Vagina (tissue), 2 donors: ENCODE results near the gene KCNJ18. TPM values are rescaled to one million over a fixed set of nuclear protein-coding genes. Genes with fewer than 3 reads are reported as not detected.
"Not testable (repeated sequence)": the region's sequence is repeated elsewhere in the genome, so short reads cannot be mapped to it uniquely, and the experiment has no call there.

ENCODE experiments used
- DNase-seq, 2 donors: peaks; one replicate each; pipeline ENCODE4 v3.0.0-alpha.2; 2017; ENCODE audit errors: extremely low spot score in 2 of 2
- H3K27ac ChIP-seq: fragments of 200-600 bp; sonication (generic); one replicate; pipeline ENCODE4 v1.5.1; 2019
- H3K27me3 ChIP-seq: fragments of 200-600 bp; sonication (generic); one replicate; pipeline ENCODE4 v1.5.1; 2019
- H3K36me3 ChIP-seq, 2 donors: fragments of 200-600 bp; sonication (generic); one replicate each; pipeline ENCODE4 v1.5.1; 2017 to 2019
- H3K4me1 ChIP-seq: fragments of 200-600 bp; sonication (generic); one replicate; pipeline ENCODE4 v1.5.1; 2019
- H3K4me3 ChIP-seq, 2 donors: fragments of 200-600 bp; sonication (generic); 1 replicate in 1 of 2; 2 replicates in 1 of 2; pipeline ENCODE4 v1.5.1; 2016 to 2019
- H3K9me3 ChIP-seq: fragments of 200-600 bp; sonication (generic); one replicate; pipeline ENCODE4 v1.5.1; 2019
- CTCF ChIP-seq, 3 experiments: fragments of 450-650 bp in 2 of 3; fragments of 200-600 bp in 1 of 3; sonication (generic) in 1 of 3; IDR thresholded peaks; one replicate each; pipeline ENCODE4 v1.5.1; 2017 to 2019; ENCODE audit warnings: antibody characterized with exemption in 3 of 3, mild to moderate bottlenecking in 2 of 3, moderate library complexity in 2 of 3
- POLR2A ChIP-seq, 2 donors: fragments of 450-650 bp; IDR thresholded peaks; one replicate each; pipeline ENCODE4 v1.6.1; 2017; ENCODE audit warnings: antibody characterized with exemption in 2 of 2, mild to moderate bottlenecking in 2 of 2, moderate library complexity in 2 of 2
- POLR2AphosphoS5 ChIP-seq, 2 donors: sonication (generic); formaldehyde crosslinking; IDR thresholded peaks; one replicate each; pipeline ENCODE4 v1.9.0; 2017; ENCODE audit warnings: antibody characterized with exemption in 2 of 2, mild to moderate bottlenecking in 2 of 2, low read depth in 1 of 2; ENCODE audit not compliant: insufficient read depth in 1 of 2
- intact Hi-C: fragments of 100-400 bp; cut with DNase I; formaldehyde crosslinking; loops from one replicate; pipeline ENCODE4 v1.15.1; 2023
- total RNA-seq: library from RNA; depleted of rRNA; stranded (reverse); fragments of >200 nt; gene quantifications from one replicate; pipeline ENCODE4 v1.2.3, GENCODE V29; 2016

The KCNJ18 gene
- total RNA-seq, 1 donor from 2014 or later: not detected

DNA sequence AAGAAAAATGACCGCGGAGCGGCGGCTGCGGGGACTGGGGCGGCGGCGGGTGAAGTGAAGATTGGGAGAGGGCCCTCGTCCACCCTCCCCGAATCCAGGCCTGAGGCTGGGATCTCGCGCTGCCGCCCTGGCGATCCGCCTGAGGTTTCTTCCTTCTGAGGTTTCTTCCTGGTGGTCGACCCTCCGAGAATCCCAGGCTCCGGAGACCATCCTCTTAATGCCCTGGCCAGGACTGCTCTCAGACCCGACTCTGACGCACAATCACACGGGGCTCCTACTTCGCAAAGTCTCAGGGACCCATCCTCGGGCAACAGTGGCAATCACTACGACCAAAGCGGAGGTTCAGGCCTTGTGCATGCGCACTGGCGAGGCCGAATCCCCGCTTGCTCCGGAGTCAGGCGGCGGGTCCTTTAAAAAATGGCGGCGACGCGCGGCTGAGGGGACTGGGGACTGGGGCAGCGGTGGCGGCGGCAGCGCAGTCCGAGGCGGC lies 18.0 kb upstream of the KCNJ18 start:
- DNase-seq: peak; percentile 86 to 97
- Histone ChIP-seq H3K9me3 (no peaks in the 10 kb centered on the region), H3K4me3 (no peak overlapping the region), H3K36me3 (no peaks in the 10 kb centered on the region), H3K4me1 (no peaks in the 10 kb centered on the region), H3K27ac (no peak overlapping the region), H3K27me3 (no peaks in the 10 kb centered on the region)
- TF ChIP-seq CTCF (IDR thresholded peaks at IDR 0.05) (no peak), POLR2A (IDR thresholded peaks at IDR 0.05) (no peak), POLR2AphosphoS5 (IDR thresholded peaks at IDR 0.05; ENCODE audit: insufficient read depth in 1 of 2, low read depth in 1 of 2) (no peak)
- intact Hi-C loops: no loop called here

DNA sequence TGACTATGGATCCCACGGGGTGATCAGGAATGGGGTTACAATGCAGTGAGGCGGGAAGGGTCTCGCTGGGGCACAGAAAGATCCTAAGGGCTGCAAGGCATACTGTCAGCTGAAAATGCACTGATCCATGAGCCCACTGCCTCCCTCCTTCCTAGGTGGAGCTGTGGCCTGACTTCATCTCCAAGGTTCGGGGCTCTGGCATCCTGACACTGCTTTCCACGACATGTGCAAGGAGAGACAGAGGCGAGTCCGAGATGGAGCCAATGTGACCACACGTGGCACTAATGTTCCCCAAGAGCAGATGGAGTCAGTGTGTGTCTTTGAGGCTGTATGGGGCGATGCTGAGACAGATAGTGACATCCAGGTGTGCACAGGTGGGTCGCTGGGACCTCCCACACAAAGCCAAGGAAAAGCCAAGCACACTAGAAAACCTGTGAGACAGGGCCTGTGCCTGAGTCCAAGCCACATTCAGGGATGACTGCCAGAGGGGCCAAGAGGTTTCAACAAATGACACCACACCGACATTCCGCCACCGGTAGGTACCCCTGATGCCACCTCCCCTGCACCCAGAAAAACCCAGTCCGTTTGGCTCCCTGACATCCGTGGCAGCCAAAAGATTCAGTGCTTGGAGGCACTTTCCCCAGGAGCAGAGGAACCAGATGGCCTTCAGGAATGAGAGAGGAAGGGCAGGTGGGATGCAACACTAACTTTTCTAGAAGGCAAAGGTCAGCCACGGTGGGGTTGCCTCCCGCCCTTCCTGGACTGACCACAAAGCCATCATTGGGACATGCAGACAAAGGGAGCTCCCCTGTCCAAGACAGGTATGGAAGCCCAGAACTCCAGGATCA lies 17.2 kb upstream of the KCNJ18 start:
- H3K27ac ChIP-seq, H3K4me1 ChIP-seq, H3K27me3 ChIP-seq, H3K9me3 ChIP-seq, intact Hi-C loops, H3K4me3 ChIP-seq, H3K36me3 ChIP-seq: not testable (repeated sequence)
- DNase-seq: peak; percentile 85 to 91

DNA sequence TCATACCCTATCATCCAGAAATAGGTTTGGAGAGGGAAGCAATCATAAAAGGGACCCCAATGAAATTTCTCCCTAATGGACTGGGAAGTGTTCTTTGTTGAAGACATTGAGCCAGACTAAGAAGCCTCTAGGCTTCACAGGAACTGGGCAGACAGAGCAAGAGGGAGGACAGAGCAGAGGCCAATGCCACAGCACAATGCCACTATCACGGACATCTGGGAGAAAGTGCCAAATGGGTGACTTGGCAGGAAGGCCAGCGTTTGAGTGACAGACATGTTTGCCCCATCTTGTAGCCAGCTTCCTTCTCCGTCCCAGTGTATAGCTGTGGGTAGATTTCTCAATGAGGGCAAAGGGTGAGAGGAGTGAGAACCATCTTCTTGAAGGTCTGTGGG lies 16.6 kb upstream of the KCNJ18 start:
- H3K4me3 ChIP-seq, intact Hi-C loops: not testable (repeated sequence)
- peak; percentile 29 to 82 for DNase-seq

DNA sequence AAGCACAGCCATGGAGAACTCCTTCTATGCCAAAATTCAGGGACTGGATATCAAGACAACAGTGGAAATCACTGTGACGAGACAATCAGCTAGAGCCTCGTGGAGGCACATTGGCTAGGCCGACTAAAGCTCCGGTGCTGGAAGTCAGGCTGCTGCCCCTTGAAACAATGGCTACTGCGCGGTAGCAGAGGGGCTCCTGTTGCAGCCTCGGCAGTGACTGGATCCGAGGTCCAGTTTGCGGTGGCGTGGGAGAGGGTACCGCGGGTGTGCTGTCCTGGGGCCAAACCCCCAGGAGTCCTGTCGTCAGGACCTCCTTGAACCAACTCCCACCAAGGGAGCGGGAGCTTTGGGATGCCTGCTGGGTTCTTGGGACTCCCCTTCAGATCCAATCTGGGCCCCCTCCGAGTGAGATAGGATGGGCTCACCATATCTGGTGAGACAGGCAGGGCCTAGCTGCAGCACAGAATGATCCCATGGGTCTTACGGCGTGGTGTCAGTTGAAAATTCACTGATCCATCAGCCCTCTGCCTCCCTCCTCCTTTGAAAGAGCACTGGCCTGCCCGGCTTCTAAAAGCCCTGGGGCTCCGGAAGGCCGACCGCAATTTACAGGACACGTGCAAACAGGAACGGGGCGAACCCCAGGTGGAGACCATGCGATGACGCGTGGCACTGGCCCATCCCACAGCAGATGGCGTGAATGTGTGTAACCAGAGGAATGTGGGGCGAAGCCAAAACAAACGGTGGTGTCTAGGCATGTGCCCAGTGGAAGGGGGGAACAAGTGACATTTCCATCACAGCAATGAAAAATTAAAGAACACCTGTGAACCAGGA lies 15.8 kb upstream of the KCNJ18 start:
- TF ChIP-seq CTCF (IDR thresholded peaks at IDR 0.05) (no peak), POLR2A (IDR thresholded peaks at IDR 0.05) (no peak), POLR2AphosphoS5 (IDR thresholded peaks at IDR 0.05; ENCODE audit: insufficient read depth in 1 of 2, low read depth in 1 of 2) (no peak)
- no peak overlapping the region for H3K27ac ChIP-seq
- no peaks in the 10 kb centered on the region for H3K27me3 ChIP-seq
- no peaks in the 10 kb centered on the region for H3K36me3 ChIP-seq
- no peak overlapping the region for H3K4me3 ChIP-seq
- H3K4me1 ChIP-seq: no peaks in the 10 kb centered on the region
- DNase-seq: no peak
- H3K9me3 ChIP-seq: no peaks in the 10 kb centered on the region
- intact Hi-C loops: no loop called here

More for the DNA sequence above, 16.6 kb upstream of the KCNJ18 start:
- H3K27me3 ChIP-seq, H3K9me3 ChIP-seq, H3K4me1 ChIP-seq, H3K36me3 ChIP-seq, H3K27ac ChIP-seq: not testable (repeated sequence)

DNA sequence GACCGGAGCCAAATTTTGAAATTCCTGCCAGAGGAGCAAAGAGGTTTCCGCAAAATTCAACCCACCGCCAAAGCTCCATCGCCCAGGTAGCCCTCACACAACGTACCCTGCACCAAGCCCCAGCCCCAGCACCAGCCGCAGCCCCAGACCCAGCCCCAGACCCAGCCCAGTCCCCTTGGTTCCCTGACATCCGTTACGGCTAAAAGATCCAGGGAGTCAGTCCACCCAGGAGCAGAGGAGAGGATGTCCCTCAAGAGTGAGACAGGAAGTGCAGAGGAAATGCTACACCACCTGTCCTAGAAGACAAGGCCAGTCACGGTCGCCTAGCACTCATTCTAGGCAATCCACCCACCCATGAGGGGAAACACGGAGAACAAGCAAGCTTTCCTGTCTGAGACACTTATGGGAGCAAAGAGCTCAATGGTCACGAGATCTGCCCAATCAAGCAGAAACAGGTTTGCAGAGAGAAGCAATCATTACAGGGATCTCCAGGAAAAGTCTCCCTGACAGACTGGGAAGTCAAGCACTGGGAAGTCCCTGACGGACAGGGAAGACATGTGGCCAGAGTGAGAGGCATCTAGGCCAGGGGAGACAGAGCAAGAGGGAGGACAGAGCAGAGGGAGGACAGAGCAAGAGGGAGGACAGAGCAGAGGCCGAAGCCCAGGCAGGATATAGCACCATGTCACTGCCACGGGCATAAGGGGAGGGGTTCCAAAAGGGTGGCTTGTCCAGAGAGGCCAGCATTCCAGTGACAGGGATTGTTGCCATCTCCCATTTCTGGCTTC lies 15.0 kb upstream of the KCNJ18 start:
- TF ChIP-seq CTCF (IDR thresholded peaks at IDR 0.05) (no peak), POLR2AphosphoS5 (IDR thresholded peaks at IDR 0.05; ENCODE audit: insufficient read depth in 1 of 2, low read depth in 1 of 2) (no peak), POLR2A (IDR thresholded peaks at IDR 0.05) (no peak)
- no peaks in the 10 kb centered on the region for H3K27me3 ChIP-seq
- H3K27ac ChIP-seq: no peak overlapping the region
- DNase-seq: no peak
- intact Hi-C loops: no loop called here
- H3K4me3 ChIP-seq: no peak overlapping the region
- no peaks in the 10 kb centered on the region for H3K4me1 ChIP-seq
- no peaks in the 10 kb centered on the region for H3K36me3 ChIP-seq
- H3K9me3 ChIP-seq: no peaks in the 10 kb centered on the region
